Measurements from ENCODE around the gene MYH7. TPM values are rescaled to one million over a fixed set of nuclear protein-coding genes. Genes with fewer than 3 reads are reported as not detected.
A peak's percentile ranks its signal among the peaks of the same experiment; 100 is the strongest.

MYH7 gene
- total RNA-seq, 1 donor from 2014 or later, result not detected

GRCh38 chr14:23437133-23438100 is 2.0 kb upstream of the MYH7 start:
- H3K27ac Mint-ChIP-seq, result peak overlapping the region; percentile 78
- H3K4me1 Mint-ChIP-seq (ENCODE audit: low read depth), result peaks cover 27% of the 10 kb centered on the region
- TF ChIP-seq CTCF (IDR thresholded peaks at IDR 0.05; ENCODE audit: unreplicated experiment), result no peak
- H3K36me3 Mint-ChIP-seq (ENCODE audit: insufficient read depth), result no peaks in the 10 kb centered on the region
- DNase-seq (ENCODE audit: low spot score, unreplicated experiment), result no peak
- no peaks in the 10 kb centered on the region for H3K9me3 Mint-ChIP-seq (ENCODE audit: low read depth)
- no peak overlapping the region for H3K4me3 Mint-ChIP-seq (ENCODE audit: low read depth)
- peaks cover 29% of the 10 kb centered on the region for H3K27me3 Mint-ChIP-seq

GRCh38 chr14:23436327-23437132 is 1.1 kb upstream of the MYH7 start:
- Mint-ChIP-seq H3K9me3 (ENCODE audit: low read depth) (no peaks in the 10 kb centered on the region), H3K27me3 (peaks cover 35% of the 10 kb centered on the region), H3K36me3 (ENCODE audit: insufficient read depth) (no peaks in the 10 kb centered on the region), H3K4me1 (ENCODE audit: low read depth) (peaks cover 27% of the 10 kb centered on the region), H3K4me3 (ENCODE audit: low read depth) (no peak overlapping the region), H3K27ac (peak overlapping the region; percentile 37)
- DNase-seq (ENCODE audit: low spot score, unreplicated experiment), result peak; percentile 49
- TF ChIP-seq CTCF (IDR thresholded peaks at IDR 0.05; ENCODE audit: unreplicated experiment), result no peak

- Mint-ChIP-seq H3K36me3 (ENCODE audit: insufficient read depth) (no peaks in the 10 kb centered on the region), H3K4me1 (ENCODE audit: low read depth) (peaks cover 27% of the 10 kb centered on the region), H3K27me3 (peaks cover 35% of the 10 kb centered on the region), H3K27ac (no peak overlapping the region), H3K9me3 (ENCODE audit: low read depth) (no peaks in the 10 kb centered on the region), H3K4me3 (ENCODE audit: low read depth) (no peak overlapping the region)
- TF ChIP-seq CTCF (IDR thresholded peaks at IDR 0.05; ENCODE audit: unreplicated experiment), result no peak
- DNase-seq (ENCODE audit: low spot score, unreplicated experiment), result no peak
These were observed 805 bp downstream of the MYH7 start for GRCh38 chr14:23434488-23435222.

GRCh38 chr14:23433457-23433856 is 2.0 kb downstream of the MYH7 start:
- H3K36me3 Mint-ChIP-seq (ENCODE audit: insufficient read depth), result no peaks in the 10 kb centered on the region

More at GRCh38 chr14:23433457-23433856, 2.0 kb downstream of the MYH7 start:
- no peak for DNase-seq (ENCODE audit: low spot score, unreplicated experiment)
- no peak overlapping the region for H3K27ac Mint-ChIP-seq
- no peaks in the 10 kb centered on the region for H3K9me3 Mint-ChIP-seq (ENCODE audit: low read depth)
- TF ChIP-seq CTCF (IDR thresholded peaks at IDR 0.05; ENCODE audit: unreplicated experiment), result no peak
- H3K4me1 Mint-ChIP-seq (ENCODE audit: low read depth), result peaks cover 26% of the 10 kb centered on the region
- no peak overlapping the region for H3K4me3 Mint-ChIP-seq (ENCODE audit: low read depth)
- H3K27me3 Mint-ChIP-seq, result peaks cover 36% of the 10 kb centered on the region
